ENCODE measurements around the gene AHCY. TPM values are rescaled to one million over a fixed set of nuclear protein-coding genes. Genes with fewer than 3 reads are reported as not detected.
"Not testable (repeated sequence)": the region's sequence is repeated elsewhere in the genome, so short reads cannot be mapped to it uniquely, and the experiment has no call there.

AHCY gene
- total RNA-seq, 1 experiment from 2014 or later: 273 TPM

DNA sequence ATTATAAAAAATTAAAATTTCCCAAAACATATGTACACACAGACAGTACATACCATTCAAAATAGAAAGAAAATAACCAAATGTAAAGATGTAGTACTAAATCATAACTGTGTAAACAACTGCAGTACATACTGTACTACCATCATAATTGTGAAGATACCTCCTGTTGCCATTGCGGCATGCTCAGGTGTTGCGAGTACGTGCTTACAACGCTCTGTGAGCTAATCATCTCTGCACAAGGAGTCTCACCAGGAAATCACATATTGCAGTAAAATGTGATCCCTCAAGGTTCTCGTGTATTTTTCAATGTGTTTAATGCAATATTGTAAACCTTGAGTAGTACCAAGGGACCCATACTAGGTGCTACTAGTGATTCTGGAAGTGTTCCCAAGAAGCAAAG, 39.0 kb downstream of the AHCY start:
- TF ChIP-seq, protein P1, sequence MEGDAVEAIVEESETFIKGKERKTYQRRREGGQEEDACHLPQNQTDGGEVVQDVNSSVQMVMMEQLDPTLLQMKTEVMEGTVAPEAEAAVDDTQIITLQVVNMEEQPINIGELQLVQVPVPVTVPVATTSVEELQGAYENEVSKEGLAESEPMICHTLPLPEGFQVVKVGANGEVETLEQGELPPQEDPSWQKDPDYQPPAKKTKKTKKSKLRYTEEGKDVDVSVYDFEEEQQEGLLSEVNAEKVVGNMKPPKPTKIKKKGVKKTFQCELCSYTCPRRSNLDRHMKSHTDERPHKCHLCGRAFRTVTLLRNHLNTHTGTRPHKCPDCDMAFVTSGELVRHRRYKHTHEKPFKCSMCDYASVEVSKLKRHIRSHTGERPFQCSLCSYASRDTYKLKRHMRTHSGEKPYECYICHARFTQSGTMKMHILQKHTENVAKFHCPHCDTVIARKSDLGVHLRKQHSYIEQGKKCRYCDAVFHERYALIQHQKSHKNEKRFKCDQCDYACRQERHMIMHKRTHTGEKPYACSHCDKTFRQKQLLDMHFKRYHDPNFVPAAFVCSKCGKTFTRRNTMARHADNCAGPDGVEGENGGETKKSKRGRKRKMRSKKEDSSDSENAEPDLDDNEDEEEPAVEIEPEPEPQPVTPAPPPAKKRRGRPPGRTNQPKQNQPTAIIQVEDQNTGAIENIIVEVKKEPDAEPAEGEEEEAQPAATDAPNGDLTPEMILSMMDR (conservative IDR thresholded peaks at IDR 0.05): no peak
- TF ChIP-seq EZH2 (IDR thresholded peaks at IDR 0.05; ENCODE audit: low read depth): no peak
- H3K4me1 ChIP-seq (replicated peaks; ENCODE audit: insufficient read depth): no peaks in the 10 kb centered on the region
- no peaks in the 10 kb centered on the region for H3K27me3 ChIP-seq (ENCODE audit: insufficient read depth, low read depth)
- DNase-seq: no peak
- no peaks in the 10 kb centered on the region for H3K9me2 ChIP-seq (ENCODE audit: insufficient read depth)
- BruUV-seq (replicated peaks): no TSS peak
- H3K27ac ChIP-seq: no peak overlapping the region
- no peaks in the 10 kb centered on the region for H3K79me2 ChIP-seq (ENCODE audit: low read depth)
- H3K36me3 ChIP-seq (ENCODE audit: low read depth): no peaks in the 10 kb centered on the region
- H3K4me3 ChIP-seq: no peak overlapping the region
- H3K4me2 ChIP-seq: no peak overlapping the region
- intact Hi-C loops (cut with micrococcal nuclease; ENCODE audit: unreplicated experiment): no loop called here
- no peaks in the 10 kb centered on the region for H3K9me3 ChIP-seq (ENCODE audit: insufficient read depth, low read depth)
- H3F3A ChIP-seq (ENCODE audit: insufficient read depth, low read depth): peaks cover 12% of the 10 kb centered on the region; the same call in 1 of the 2 replicates
- POLR2A ChIA-PET (ENCODE audit: unreplicated experiment): no interaction called here
- H4K20me1 ChIP-seq (ENCODE audit: insufficient read depth): no peaks in the 10 kb centered on the region
- no peak overlapping the region for H2AFZ ChIP-seq
- CTCF ChIA-PET: no interaction called here

DNA sequence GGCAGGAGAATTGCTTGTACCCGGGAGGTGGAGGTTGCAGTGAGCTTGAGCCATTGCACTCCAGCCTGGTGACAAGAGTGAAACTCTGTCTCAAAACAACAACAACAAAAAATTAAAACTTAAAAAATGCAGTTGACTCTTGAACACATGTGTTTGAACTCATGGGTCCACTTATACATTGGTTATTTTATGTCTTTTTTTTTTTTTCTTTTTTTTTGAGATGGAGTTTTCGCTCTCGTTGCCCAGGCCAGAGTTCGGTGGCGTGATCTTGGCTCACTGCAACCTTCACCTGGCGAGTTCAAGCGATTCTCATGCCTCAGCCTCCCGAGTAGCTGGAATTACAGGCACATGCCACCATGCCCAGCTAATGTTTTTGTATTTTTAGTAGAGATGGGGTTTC, 39.7 kb downstream of the AHCY start:
- H3K9me2 ChIP-seq (ENCODE audit: insufficient read depth); H3K4me1 ChIP-seq (replicated peaks; ENCODE audit: insufficient read depth); BruUV-seq (replicated peaks); H3K27ac ChIP-seq; H3K4me3 ChIP-seq; H3K36me3 ChIP-seq (ENCODE audit: low read depth); H3K79me2 ChIP-seq (ENCODE audit: low read depth); DNase-seq; H3K4me2 ChIP-seq; POLR2A ChIA-PET (ENCODE audit: unreplicated experiment); H2AFZ ChIP-seq; H4K20me1 ChIP-seq (ENCODE audit: insufficient read depth); H3K27me3 ChIP-seq (ENCODE audit: insufficient read depth, low read depth); H3K9me3 ChIP-seq (ENCODE audit: insufficient read depth, low read depth); intact Hi-C loops (cut with micrococcal nuclease; ENCODE audit: unreplicated experiment); CTCF ChIA-PET: not testable (repeated sequence)
- H3F3A ChIP-seq (ENCODE audit: insufficient read depth, low read depth): peaks cover 12% of the 10 kb centered on the region; the same call in 1 of the 2 replicates

- no peaks in the 10 kb centered on the region for H3K9me2 ChIP-seq (ENCODE audit: insufficient read depth)
- H3K9me3 ChIP-seq (ENCODE audit: insufficient read depth, low read depth): no peaks in the 10 kb centered on the region
- no peak for DNase-seq
- ChIA-PET CTCF (no interaction called here), POLR2A (ENCODE audit: unreplicated experiment) (no interaction called here)
- no peak overlapping the region for H3K4me3 ChIP-seq
- no peaks in the 10 kb centered on the region for H3K27me3 ChIP-seq (ENCODE audit: insufficient read depth, low read depth)
- no TSS peak for BruUV-seq (replicated peaks)
- H3K27ac ChIP-seq: no peak overlapping the region
- H3K79me2 ChIP-seq (ENCODE audit: low read depth): no peaks in the 10 kb centered on the region
- no peaks in the 10 kb centered on the region for H4K20me1 ChIP-seq (ENCODE audit: insufficient read depth)
- H3K4me1 ChIP-seq (replicated peaks; ENCODE audit: insufficient read depth): no peaks in the 10 kb centered on the region
- H3K4me2 ChIP-seq: no peak overlapping the region
- peaks cover 12% of the 10 kb centered on the region; the same call in 1 of the 2 replicates for H3F3A ChIP-seq (ENCODE audit: insufficient read depth, low read depth)
- H3K36me3 ChIP-seq (ENCODE audit: low read depth): no peaks in the 10 kb centered on the region
- TF ChIP-seq, protein P1 (conservative IDR thresholded peaks at IDR 0.05): no peak
- TF ChIP-seq EZH2 (IDR thresholded peaks at IDR 0.05; ENCODE audit: low read depth): no peak
- intact Hi-C loops (cut with micrococcal nuclease; ENCODE audit: unreplicated experiment): no loop called here
- H2AFZ ChIP-seq: no peak overlapping the region
Observed at GRCh38 chr20:34262488-34263288, 40.5 kb downstream of the AHCY start.
